Lower leg skin (tissue), 3 donors: ENCODE results near the gene LTBP2.

Experiments
- CTCF ChIP-seq, 3 donors: fragments of 450-650 bp; IDR thresholded peaks; one replicate each; pipeline ENCODE4 v1.5.1; 2016; ENCODE audit warnings: antibody characterized with exemption in 3 of 3, mild to moderate bottlenecking in 3 of 3, moderate library complexity in 2 of 3
- POLR2A ChIP-seq, 2 donors: fragments of 450-650 bp; IDR thresholded peaks; one replicate each; pipeline ENCODE4 v1.6.1; 2016 to 2017; ENCODE audit warnings: antibody characterized with exemption in 2 of 2, mild to moderate bottlenecking in 1 of 2, moderate library complexity in 1 of 2

GRCh38 chr14:74599321-74599761 lies 12.7 kb downstream of the LTBP2 start:
- no peak for TF ChIP-seq CTCF (IDR thresholded peaks at IDR 0.05)
- no peak for TF ChIP-seq POLR2A (IDR thresholded peaks at IDR 0.05)
